Immature natural killer cell (primary cell): Measurements from ENCODE around the gene SRSF2. TPM values are rescaled to one million over a fixed set of nuclear protein-coding genes. Genes with fewer than 3 reads are reported as not detected.

ENCODE experiments used
- DNase-seq, 3 donors: peaks; one replicate each; pipeline ENCODE4 v3.0.0; 2022; ENCODE audit warnings: mixed read lengths in 1 of 3
- H3K27ac Mint-ChIP-seq, 6 donors: one replicate each; pipeline ENCODE4 v1.8.0; 2020; ENCODE audit warnings: mixed read lengths in 6 of 6, mild to moderate bottlenecking in 5 of 6, inconsistent platforms in 4 of 6, moderate library complexity in 3 of 6
- H3K27me3 Mint-ChIP-seq, 3 donors: one replicate each; pipeline ENCODE4 v1.8.0; 2020 to 2021; ENCODE audit warnings: low read depth in 3 of 3, mild to moderate bottlenecking in 3 of 3, mixed read lengths in 3 of 3, moderate library complexity in 3 of 3, inconsistent platforms in 1 of 3
- H3K36me3 Mint-ChIP-seq, 3 donors: one replicate each; pipeline ENCODE4 v1.8.0; 2020; ENCODE audit warnings: mixed read lengths in 3 of 3, inconsistent platforms in 2 of 3, mild to moderate bottlenecking in 2 of 3
- H3K4me1 Mint-ChIP-seq, 2 donors: one replicate each; pipeline ENCODE4 v1.8.0; 2020; ENCODE audit warnings: inconsistent platforms in 2 of 2, mild to moderate bottlenecking in 2 of 2, mixed read lengths in 2 of 2, moderate library complexity in 1 of 2
- H3K4me3 Mint-ChIP-seq, 5 donors: one replicate each; pipeline ENCODE4 v1.8.0; 2020; ENCODE audit warnings: mild to moderate bottlenecking in 5 of 5, mixed read lengths in 5 of 5, inconsistent platforms in 3 of 5, moderate library complexity in 3 of 5
- H3K9me3 Mint-ChIP-seq, 6 donors: one replicate each; pipeline ENCODE4 v1.8.0; 2020; ENCODE audit warnings: mild to moderate bottlenecking in 6 of 6, mixed read lengths in 6 of 6, inconsistent platforms in 4 of 6, moderate library complexity in 3 of 6
- polyA plus RNA-seq, 3 donors: library from polyadenylated mRNA; unstranded; fragments of 300-500 nt; fragmentation: Illumina TruSeq; gene quantifications; one replicate each; pipeline ENCODE4 v1.2.3, GENCODE V29; 2021

Gene SRSF2
- polyA plus RNA-seq, 3 donors from 2014 or later = 100.0 to 134 (median 125) TPM

DNA sequence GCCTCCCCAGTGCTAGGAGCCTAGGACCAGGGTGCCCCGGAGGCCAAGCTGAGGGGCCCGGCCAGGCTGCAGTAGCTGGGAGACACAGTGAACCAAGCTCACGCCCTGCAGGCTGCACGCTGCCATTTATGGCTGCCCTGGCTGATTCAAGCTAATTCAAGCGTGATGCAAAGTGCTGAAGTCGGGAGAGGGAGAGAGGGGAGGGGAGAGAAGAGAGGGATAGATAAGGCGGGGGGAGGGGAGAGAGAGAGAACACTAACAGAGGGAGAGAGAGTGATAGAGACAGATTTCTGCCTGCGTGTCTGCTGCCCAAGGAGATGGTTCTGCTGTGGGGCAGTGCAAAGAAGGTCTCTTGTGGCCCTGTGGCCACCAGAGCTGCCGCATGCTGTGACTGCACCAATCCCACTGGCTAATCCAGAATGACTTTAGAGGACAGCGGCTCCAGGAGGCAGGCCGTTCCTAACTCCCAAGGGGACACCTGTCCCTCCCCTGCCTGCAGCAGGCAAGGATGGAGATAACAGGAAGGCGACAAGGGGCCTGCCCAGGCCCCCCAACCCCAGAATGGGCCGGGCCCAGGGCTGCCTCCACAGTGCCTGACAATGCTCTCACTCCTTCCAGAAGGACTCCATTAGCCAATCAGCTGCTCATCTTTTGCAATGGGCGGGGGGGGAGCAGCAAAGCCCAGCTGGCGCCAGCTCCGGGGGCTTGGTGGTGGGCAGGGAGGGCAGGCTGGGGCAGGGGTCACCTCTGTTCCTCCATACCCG lies 39.2 kb downstream of the SRSF2 start:
- peaks cover 5 to 8% of the 10 kb centered on the region in 2 donors for H3K4me1 Mint-ChIP-seq
- no peaks in the 10 kb centered on the region for H3K9me3 Mint-ChIP-seq
- no peaks in the 10 kb centered on the region for H3K36me3 Mint-ChIP-seq
- H3K27me3 Mint-ChIP-seq = peaks cover 2 to 4% (median 4%) of the 10 kb centered on the region in 3 donors
- DNase-seq = no peak
- H3K27ac Mint-ChIP-seq = peak overlapping the region in 1 of 6 donors; percentile 14
- H3K4me3 Mint-ChIP-seq = no peak overlapping the region

- H3K9me3 Mint-ChIP-seq = no peaks in the 10 kb centered on the region
- DNase-seq = no peak
- peak overlapping the region in 2 of 6 donors; percentile 39 to 82 for H3K27ac Mint-ChIP-seq
- no peak overlapping the region for H3K4me3 Mint-ChIP-seq
- peaks cover 2 to 4% (median 4%) of the 10 kb centered on the region in 3 donors for H3K27me3 Mint-ChIP-seq
- H3K4me1 Mint-ChIP-seq = peaks cover 5 to 8% of the 10 kb centered on the region in 2 donors
- no peaks in the 10 kb centered on the region for H3K36me3 Mint-ChIP-seq
These were observed 40.1 kb downstream of the SRSF2 start for GRCh38 chr17:76696763-76697701.

GRCh38 chr17:76695059-76695831 lies 41.9 kb downstream of the SRSF2 start:
- H3K4me3 Mint-ChIP-seq = no peak overlapping the region
- no peak for DNase-seq
- H3K36me3 Mint-ChIP-seq = no peaks in the 10 kb centered on the region
- no peaks in the 10 kb centered on the region for H3K9me3 Mint-ChIP-seq
- peaks cover 2 to 8% of the 10 kb centered on the region in 2 donors for H3K4me1 Mint-ChIP-seq
- H3K27me3 Mint-ChIP-seq = peaks cover 2 to 4% (median 3%) of the 10 kb centered on the region in 3 donors
- peak overlapping the region in 2 of 6 donors; percentile 30 to 77 for H3K27ac Mint-ChIP-seq

DNA sequence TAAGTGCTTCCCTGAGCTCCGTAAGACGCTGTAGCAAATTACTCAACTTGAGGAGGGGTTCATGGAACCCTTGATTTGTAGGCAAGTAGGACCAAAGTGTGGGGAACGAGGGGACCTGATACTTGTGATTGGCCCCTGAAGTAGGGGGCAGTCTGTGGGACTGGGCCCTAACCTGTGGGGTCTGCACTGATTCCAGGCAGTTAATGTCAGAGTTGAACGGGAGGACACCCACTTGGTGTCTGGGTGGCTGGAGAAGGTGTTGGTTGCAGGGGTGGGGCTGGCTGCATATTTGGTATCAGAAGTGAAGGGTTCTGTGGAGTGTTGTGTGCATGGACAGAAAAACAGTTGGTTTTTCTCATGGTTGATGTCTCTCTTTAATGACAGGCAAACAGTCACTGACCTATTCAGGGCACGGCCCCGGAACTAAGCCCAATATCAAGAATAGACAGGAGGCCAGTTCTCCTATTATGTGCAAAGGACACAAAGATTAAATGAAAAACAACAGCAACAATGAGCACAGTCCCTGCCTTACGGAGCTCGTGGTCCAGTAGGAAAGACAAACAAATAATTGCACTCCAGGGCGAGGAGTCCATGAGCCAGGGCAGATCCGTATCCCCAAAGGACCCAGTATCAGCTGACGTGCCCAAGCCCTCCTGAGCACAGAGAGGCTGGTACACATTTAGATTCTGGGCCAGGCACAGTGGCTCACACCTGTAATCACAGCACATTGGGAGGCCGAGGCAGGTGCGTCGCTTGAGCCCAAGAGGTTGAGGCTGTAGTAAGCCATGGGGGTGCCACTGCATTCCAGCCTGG lies 45.5 kb downstream of the SRSF2 start:
- peaks cover 0 to 3% (median 3%) of the 10 kb centered on the region in 3 donors for H3K36me3 Mint-ChIP-seq
- H3K4me3 Mint-ChIP-seq = no peak overlapping the region
- no peak overlapping the region for H3K27ac Mint-ChIP-seq
- H3K9me3 Mint-ChIP-seq = no peaks in the 10 kb centered on the region
- DNase-seq = no peak
- peaks cover 0 to 2% of the 10 kb centered on the region in 2 donors for H3K4me1 Mint-ChIP-seq
- H3K27me3 Mint-ChIP-seq = peaks cover 2 to 6% (median 2%) of the 10 kb centered on the region in 3 donors

DNA sequence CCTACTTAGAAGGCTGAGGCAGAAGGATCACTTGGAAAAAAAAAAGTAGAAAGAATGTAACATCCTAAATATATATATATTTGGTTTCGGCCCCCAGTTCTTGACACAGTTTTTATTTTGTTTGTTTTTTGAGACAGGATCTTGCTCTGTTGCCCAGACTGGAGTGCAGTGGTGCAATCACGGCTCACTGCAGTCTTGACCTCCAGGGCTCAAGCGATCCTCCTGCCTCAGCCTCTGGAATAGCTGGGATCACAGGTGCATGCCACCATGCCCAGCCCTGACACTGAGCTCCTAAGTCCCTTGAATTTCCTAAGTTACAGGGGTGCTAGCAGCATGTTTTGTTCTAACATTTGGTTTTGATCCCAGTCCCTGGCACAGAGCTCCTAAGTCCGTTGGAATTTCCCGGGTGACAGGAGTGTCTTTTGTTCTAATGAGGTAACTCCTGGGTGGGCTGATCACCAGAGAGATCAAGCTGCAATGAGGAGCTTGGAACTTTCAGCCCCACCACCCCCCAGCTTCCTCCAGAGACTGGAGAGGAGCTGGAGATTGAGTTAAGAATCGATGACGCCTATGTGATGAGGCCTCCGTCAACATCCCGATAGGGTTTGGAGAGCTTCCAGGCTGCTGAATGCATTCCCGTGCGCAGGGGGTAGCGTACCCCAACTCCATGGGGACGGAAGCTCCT lies 46.4 kb downstream of the SRSF2 start:
- Mint-ChIP-seq H3K9me3 (no peaks in the 10 kb centered on the region), H3K27ac (no peak overlapping the region), H3K36me3 (peaks cover 0 to 3% (median 3%) of the 10 kb centered on the region in 3 donors), H3K27me3 (peaks cover 0 to 5% (median 2%) of the 10 kb centered on the region in 3 donors), H3K4me1 (no peaks in the 10 kb centered on the region), H3K4me3 (no peak overlapping the region)
- no peak for DNase-seq

GRCh38 chr17:76689859-76690258 lies 47.3 kb downstream of the SRSF2 start:
- no peaks in the 10 kb centered on the region for H3K4me1 Mint-ChIP-seq
- H3K36me3 Mint-ChIP-seq = peaks cover 0 to 3% (median 3%) of the 10 kb centered on the region in 3 donors
- no peaks in the 10 kb centered on the region for H3K9me3 Mint-ChIP-seq
- DNase-seq = no peak
- no peak overlapping the region for H3K27ac Mint-ChIP-seq
- no peak overlapping the region for H3K4me3 Mint-ChIP-seq
- H3K27me3 Mint-ChIP-seq = peaks cover 0 to 5% (median 2%) of the 10 kb centered on the region in 3 donors

DNA sequence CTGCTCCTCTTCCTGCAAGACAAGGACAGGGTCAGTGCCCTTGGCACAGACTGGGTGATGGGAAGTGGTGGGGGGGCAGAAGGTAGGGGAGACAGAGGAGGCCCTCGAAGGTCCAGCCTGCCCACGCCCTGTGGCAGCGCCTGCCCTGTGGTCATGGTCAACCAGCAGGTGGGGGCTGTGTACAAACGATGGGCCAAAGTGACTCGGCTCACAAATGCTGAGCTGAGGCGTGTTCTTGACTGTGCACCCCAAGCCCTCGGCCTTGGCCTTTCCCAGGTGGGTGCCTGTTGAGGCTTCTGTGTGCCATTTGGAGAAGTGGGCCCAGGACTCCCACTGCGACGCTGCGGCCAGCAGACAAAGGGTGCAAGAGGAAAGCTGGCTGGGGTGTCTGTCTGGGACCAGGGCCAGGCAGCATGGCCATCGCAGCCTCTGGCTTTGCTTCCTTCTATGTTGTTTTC lies 48.9 kb downstream of the SRSF2 start:
- Mint-ChIP-seq H3K27ac (no peak overlapping the region), H3K9me3 (no peaks in the 10 kb centered on the region), H3K27me3 (peaks cover 0 to 3% (median 2%) of the 10 kb centered on the region in 3 donors), H3K4me3 (no peak overlapping the region), H3K36me3 (peaks cover 0 to 3% (median 3%) of the 10 kb centered on the region in 3 donors), H3K4me1 (peaks cover 0 to 2% of the 10 kb centered on the region in 2 donors)
- no peak for DNase-seq

DNA sequence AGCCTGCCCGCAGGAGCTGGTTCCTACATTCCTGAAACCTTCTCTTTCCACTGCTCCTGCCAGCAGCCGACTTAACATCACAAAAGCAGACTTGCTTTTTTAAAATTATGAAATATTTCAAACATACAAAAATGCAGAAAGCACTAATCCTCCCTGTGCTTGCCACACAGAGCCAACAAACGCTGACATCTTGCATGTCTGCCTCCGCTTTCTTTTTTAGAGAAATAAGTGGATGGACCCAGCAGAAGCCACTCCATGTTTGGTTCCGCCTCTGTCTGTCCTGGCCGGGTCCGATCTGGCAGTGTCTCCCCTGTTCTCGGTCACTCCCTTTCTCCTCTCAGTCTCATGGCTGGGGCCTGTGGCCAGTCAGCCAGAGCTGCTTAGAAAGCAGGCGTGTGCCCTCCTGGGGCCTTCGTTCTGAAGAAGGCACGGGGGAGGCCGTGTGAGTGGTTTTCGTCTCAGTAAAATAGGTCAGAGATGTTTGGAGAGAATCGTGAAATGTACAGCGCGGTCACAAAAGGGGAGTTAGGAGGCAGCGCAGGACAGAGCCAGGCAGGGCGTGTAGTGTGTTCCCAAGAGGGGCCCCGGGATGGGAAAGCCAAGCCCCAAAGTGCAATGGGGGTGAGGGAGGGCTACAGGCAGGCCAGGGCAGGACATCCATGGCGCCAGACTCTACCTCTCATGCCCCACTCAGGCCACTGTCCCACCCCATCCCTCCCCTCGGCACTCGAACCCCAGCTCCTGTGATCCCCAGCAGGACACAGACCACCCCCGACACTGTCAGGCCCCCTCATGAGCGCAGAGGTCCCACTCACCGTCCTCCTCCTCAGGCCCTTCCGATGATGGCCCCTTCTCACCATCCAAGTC lies 49.6 kb downstream of the SRSF2 start:
- H3K36me3 Mint-ChIP-seq = peaks cover 0 to 3% (median 3%) of the 10 kb centered on the region in 3 donors
- H3K27ac Mint-ChIP-seq = peak overlapping the region in 1 of 6 donors; percentile 19
- H3K4me1 Mint-ChIP-seq = peaks cover 1 to 9% of the 10 kb centered on the region in 2 donors
- DNase-seq = no peak
- no peak overlapping the region for H3K4me3 Mint-ChIP-seq
- H3K9me3 Mint-ChIP-seq = no peaks in the 10 kb centered on the region
- H3K27me3 Mint-ChIP-seq = peaks cover 0 to 3% (median 2%) of the 10 kb centered on the region in 3 donors

DNA sequence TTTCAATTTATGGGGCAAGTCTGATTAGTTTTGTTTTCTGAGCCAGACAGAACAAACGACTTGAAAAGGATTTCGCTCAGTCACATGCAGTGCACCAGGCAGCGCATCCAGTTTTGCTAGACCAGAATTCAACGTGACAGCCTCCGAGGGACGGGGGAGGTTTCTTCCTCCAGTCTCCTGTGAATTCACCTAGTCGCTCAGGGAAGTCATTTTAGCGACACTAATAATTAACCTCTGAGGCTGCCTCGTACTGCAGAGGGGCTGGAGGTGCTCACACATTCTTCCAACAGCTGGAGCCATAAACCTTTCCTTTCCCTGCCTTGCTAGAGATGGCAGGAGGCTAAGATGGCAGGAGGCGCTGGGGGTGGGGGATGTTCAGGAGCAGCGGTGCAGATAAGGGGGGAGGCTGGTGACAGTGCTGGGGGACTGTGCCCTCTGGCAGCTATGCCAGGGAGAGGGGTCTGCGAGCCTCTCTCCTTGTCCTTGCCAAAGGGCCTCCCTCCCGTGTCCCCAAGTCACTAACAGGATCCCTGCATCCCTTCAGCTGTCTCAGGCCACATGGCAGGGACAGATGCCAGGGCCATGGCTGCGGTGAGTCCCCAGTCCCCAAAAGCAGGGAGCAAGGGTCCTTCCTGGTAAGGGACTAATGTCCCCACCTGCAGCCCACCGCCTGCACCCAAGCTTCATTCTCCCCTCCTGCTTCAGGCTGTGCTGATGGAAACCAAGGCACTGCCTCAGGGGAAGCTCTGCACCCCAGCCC lies 50.4 kb downstream of the SRSF2 start:
- no peak overlapping the region for H3K4me3 Mint-ChIP-seq
- H3K9me3 Mint-ChIP-seq = no peaks in the 10 kb centered on the region

GRCh38 chr17:76685846-76686245 lies 51.3 kb downstream of the SRSF2 start:
- no peak overlapping the region for H3K27ac Mint-ChIP-seq
- H3K36me3 Mint-ChIP-seq = peaks cover 0 to 6% (median 3%) of the 10 kb centered on the region in 3 donors
- H3K9me3 Mint-ChIP-seq = no peaks in the 10 kb centered on the region

More for the DNA sequence above, 50.4 kb downstream of the SRSF2 start:
- no peak for DNase-seq
- no peak overlapping the region for H3K27ac Mint-ChIP-seq
- H3K36me3 Mint-ChIP-seq = peaks cover 0 to 3% (median 3%) of the 10 kb centered on the region in 3 donors
- peaks cover 0 to 6% (median 2%) of the 10 kb centered on the region in 3 donors for H3K27me3 Mint-ChIP-seq
- peaks cover 9 to 17% of the 10 kb centered on the region in 2 donors for H3K4me1 Mint-ChIP-seq

GRCh38 chr17:76685366-76685765 lies 51.8 kb downstream of the SRSF2 start:
- no peak for DNase-seq
- Mint-ChIP-seq H3K36me3 (peaks cover 0 to 6% (median 3%) of the 10 kb centered on the region in 3 donors), H3K27ac (peak overlapping the region in 1 of 6 donors; percentile 14), H3K4me1 (peaks cover 23 to 29% of the 10 kb centered on the region in 2 donors), H3K4me3 (no peak overlapping the region), H3K27me3 (peaks cover 0 to 10% (median 2%) of the 10 kb centered on the region in 3 donors), H3K9me3 (no peaks in the 10 kb centered on the region)

More at GRCh38 chr17:76685846-76686245, 51.3 kb downstream of the SRSF2 start:
- Mint-ChIP-seq H3K27me3 (peaks cover 0 to 10% (median 2%) of the 10 kb centered on the region in 3 donors), H3K4me3 (no peak overlapping the region), H3K4me1 (peaks cover 18 to 25% of the 10 kb centered on the region in 2 donors)
- no peak for DNase-seq
